GM12878 (cell line): ENCODE results near the gene UCKL1. TPM values are rescaled to one million over a fixed set of nuclear protein-coding genes. Genes with fewer than 3 reads are reported as not detected.

Experiments used
- ATAC-seq: fragments of 200-7000 bp; cut with Tn5 transposase; 3 replicates; pipeline ENCODE4 v1.9.1; 2020; ENCODE audit warnings: mild to moderate bottlenecking, moderate library complexity
- BruUV-seq: library from RNA; stranded (reverse); fragments of 400-500 nt; replicated peaks from 2 replicates; lab custom pipeline; 2021; lab: Mats Ljungman, UMichigan
- CTCF ChIA-PET: fragments of 300-600 bp; sonication (Branson Sonifier 250); formaldehyde crosslinking; extraction: SDS; loops from one replicate; lab custom pipeline; 2021; ENCODE audit warnings: inconsistent platforms; lab: Yijun Ruan, JAX
- POLR2A ChIA-PET: fragments of 350-600 bp; formaldehyde crosslinking; extraction: SDS; loops from one replicate; lab custom pipeline; 2021; ENCODE audit warnings: inconsistent platforms; lab: Charles Lee
- RAD21 ChIA-PET: fragments of 300-600 bp; sonication (Branson Sonifier 250); formaldehyde crosslinking; loops from one replicate; lab custom pipeline; 2023; ENCODE audit warnings: antibody characterized with exemption; ENCODE audit not compliant: unreplicated experiment; lab: Charles Lee
- SMC1A ChIA-PET: fragments of 300-600 bp; sonication (Branson Sonifier 250); formaldehyde crosslinking; loops from one replicate; lab custom pipeline; 2023; ENCODE audit not compliant: unreplicated experiment, uncharacterized antibody; lab: Charles Lee
- DNase-seq: peaks from one replicate; pipeline ENCODE4 v3.0.0-alpha.2; 2011; ENCODE audit warnings: low read depth, low spot score
- FAIRE-seq: peaks from 3 replicates; lab custom pipeline; 2011; peaks lifted over from hg19 to GRCh38; lab: Jason Lieb, UNC
- H2AFZ ChIP-seq: 2 replicates; pipeline ENCODE4 v1.6.0; 2011; ENCODE audit warnings: low read depth, low read length, control low read depth; ENCODE audit not compliant: control insufficient read depth
- H3K27ac ChIP-seq: 2 replicates; pipeline ENCODE4 v1.5.1; 2011; ENCODE audit warnings: control low read depth; ENCODE audit not compliant: control insufficient read depth, insufficient read depth
- H3K27me3 ChIP-seq, 2 experiments: replicated peaks in 1 of 2; 2 replicates each; pipeline versions ENCODE4 v1.6.0 to v1.6.1; 2011; ENCODE audit warnings: low read length in 1 of 2; ENCODE audit not compliant: control insufficient read depth in 2 of 2, insufficient read depth in 2 of 2
- H3K36me3 ChIP-seq, 2 experiments: 2 replicates each; pipeline ENCODE4 v1.5.1; 2011; ENCODE audit warnings: low read length in 1 of 2; ENCODE audit not compliant: control insufficient read depth in 2 of 2, insufficient read depth in 2 of 2
- H3K4me1 ChIP-seq: 2 replicates; pipeline ENCODE4 v1.6.1; 2011; ENCODE audit warnings: mild to moderate bottlenecking, low read length, moderate library complexity, mixed read lengths; ENCODE audit not compliant: control insufficient read depth, insufficient read depth
- H3K4me2 ChIP-seq: 2 replicates; pipeline ENCODE4 v1.6.0; 2011; ENCODE audit warnings: control low read depth; ENCODE audit not compliant: control insufficient read depth, insufficient read depth
- H3K4me3 ChIP-seq: fragments of 200-600 bp; sonication (generic); 2 replicates; pipeline ENCODE4 v1.5.1; 2016
- H3K79me2 ChIP-seq: 2 replicates; pipeline ENCODE4 v1.6.0; 2011; ENCODE audit warnings: low read length; ENCODE audit not compliant: control insufficient read depth, insufficient read depth
- H3K9ac ChIP-seq: 2 replicates; pipeline ENCODE4 v1.8.0; 2011; ENCODE audit warnings: low read length, control low read depth, mixed read lengths; ENCODE audit not compliant: control insufficient read depth, insufficient read depth
- H3K9me3 ChIP-seq: replicated peaks from 3 replicates; pipeline ENCODE4 v1.5.1; 2011; ENCODE audit warnings: mild to moderate bottlenecking, low read length; ENCODE audit not compliant: control insufficient read depth, insufficient read depth
- H4K20me1 ChIP-seq: 2 replicates; pipeline ENCODE4 v1.6.0; 2011; ENCODE audit not compliant: control insufficient read depth, insufficient read depth
- ATF2 ChIP-seq: IDR thresholded peaks from 2 replicates; pipeline ENCODE4 v1.6.1; 2012; ENCODE audit warnings: low read length, inconsistent platforms
- HDAC2 ChIP-seq: fragments of 200-600 bp; sonication (generic); IDR thresholded peaks from 2 replicates; pipeline ENCODE4 v1.6.1; 2017
- MAX ChIP-seq: IDR thresholded peaks from 2 replicates; pipeline ENCODE4 v1.6.1; 2012; ENCODE audit warnings: low read depth, low read length, improper control_type of control experiment
- RELA ChIP-seq: fragments of 450-650 bp; IDR thresholded peaks from 2 replicates; pipeline ENCODE4 v1.8.0; 2014; ENCODE audit warnings: borderline replicate concordance; ENCODE audit not compliant: partially characterized antibody
- WGBS: methylation state at CpG from one replicate; pipeline ENCODE4 v1.1.6; 2016; ENCODE audit warnings: low lambda C conversion rate; ENCODE audit not compliant: insufficient replicate concordance, insufficient coverage; ENCODE audit errors: missing lambda C conversion rate; 5-methylcytosine and 5-hydroxymethylcytosine counted together
- in situ Hi-C: fragments of 300-500 bp; cut with MboI; formaldehyde crosslinking; loops from 9 replicates; pipeline ENCODE4 v1.14.3; 2018; ENCODE audit warnings: mixed read lengths
- intact Hi-C: fragments of 100-400 bp; cut with micrococcal nuclease; formaldehyde crosslinking; loops from one replicate; pipeline ENCODE4 v1.14.2; 2022; ENCODE audit not compliant: unreplicated experiment
- polyA plus RNA-seq, 11 experiments: library from polyadenylated mRNA; depleted of rRNA in 4 of 11; unstranded in 6 of 11; stranded (reverse) in 5 of 11; fragments of >200 nt; fragmentation: Nextera tagmentation in 4 of 11; fragmentation: Illumina TruSeq in 1 of 11; extraction: Ambion mirVana in 4 of 11; extraction: Trizol in 1 of 11; gene quantifications; 1 replicate in 1 of 11; 2 replicates in 10 of 11; pipeline versions ENCODE4 v1.2.1 to v1.2.3, GENCODE V29; 2011 to 2016; ENCODE audit warnings: inconsistent platforms in 2 of 11, missing spikeins in 2 of 11, low read depth in 1 of 11
- total RNA-seq, 4 experiments: library from RNA; depleted of rRNA in 3 of 4; stranded (reverse); fragments of >200 nt in 3 of 4; fragmentation: Illumina TruSeq in 1 of 4; extraction: Trizol in 1 of 4; gene quantifications; 2 replicates each; pipeline versions ENCODE4 v1.2.1 to v1.2.3, GENCODE V29; 2013 to 2021

Gene UCKL1
- total and polyA plus RNA-seq, 10 of the 15 experiments (the other 5 are each of a cell fraction or from before 2014, with no cell fraction given): 2.4 to 36.3 (median 24.8) TPM

- CTCF ChIA-PET: interaction anchor here (1.2 kb wide), 1 partner anchor 16 kb away, joined by 3 read pairs; no protein-coding TSS in a partner anchor
- in situ Hi-C loops (no loop called here), intact Hi-C loops (loop anchor here (5.0 kb wide), 1 partner anchor 99 kb away; no protein-coding TSS in a partner anchor)
- Histone ChIP-seq H3K36me3 (peaks cover 0 to 4% of the 10 kb centered on the region in 2 experiments; a peak in 2 of 4 replicates), H2AFZ (no peak overlapping the region), H3K4me3 (no peak overlapping the region), H3K4me1 (peaks cover 7% of the 10 kb centered on the region), H3K27me3 (no peaks in the 10 kb centered on the region), H4K20me1 (no peaks in the 10 kb centered on the region), H3K9me3 (no peaks in the 10 kb centered on the region), H3K9ac (no peak overlapping the region), H3K27ac (no peak overlapping the region), H3K79me2 (peaks cover 24% of the 10 kb centered on the region), H3K4me2 (no peak overlapping the region)
- POLR2A ChIA-PET: no interaction called here
- no peak for ATAC-seq
- 60% methylated on average over 4 of the region's 4 CpGs for WGBS
- RAD21 ChIA-PET: no interaction called here
- FAIRE-seq: no peak
- DNase-seq: no peak
- BruUV-seq: no TSS peak
- SMC1A ChIA-PET: no interaction called here
- TF ChIP-seq RELA (no peak), ATF2 (no peak), MAX (no peak), HDAC2 (no peak)
These were observed 2.3 kb upstream of the UCKL1 start for GRCh38 chr20:63958471-63958870.
